ENCODE data around the gene MT1HL1.

Gene MT1HL1

DNA sequence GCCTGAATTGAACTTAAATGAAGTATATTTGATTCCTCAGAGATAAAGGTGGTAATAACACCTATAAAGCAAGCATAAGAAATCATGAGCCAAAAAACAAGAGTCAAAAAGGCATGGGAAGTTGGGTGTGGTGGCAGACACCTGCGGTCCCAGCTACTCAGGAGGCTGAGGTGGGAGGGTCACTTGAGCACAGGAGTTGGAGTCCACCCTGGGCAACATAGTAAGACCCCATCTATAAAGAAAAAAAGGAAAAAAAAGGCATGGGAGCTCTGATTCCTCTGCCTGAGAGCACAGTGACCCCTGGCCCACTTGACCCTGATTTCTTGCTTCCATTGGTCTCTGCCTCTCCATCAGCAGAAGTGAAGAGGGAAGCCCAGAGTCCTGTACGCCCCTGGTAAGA, 40.3 kb downstream of the MT1HL1 start:
- H3K9me3 ChIP-seq: no peaks in the 10 kb centered on the region
- no peak overlapping the region for H3K4me3 ChIP-seq (ENCODE audit: low read depth, low read length)
- H3K27me3 ChIP-seq: no peaks in the 10 kb centered on the region
- no peak for DNase-seq
- TF ChIP-seq, protein P1, sequence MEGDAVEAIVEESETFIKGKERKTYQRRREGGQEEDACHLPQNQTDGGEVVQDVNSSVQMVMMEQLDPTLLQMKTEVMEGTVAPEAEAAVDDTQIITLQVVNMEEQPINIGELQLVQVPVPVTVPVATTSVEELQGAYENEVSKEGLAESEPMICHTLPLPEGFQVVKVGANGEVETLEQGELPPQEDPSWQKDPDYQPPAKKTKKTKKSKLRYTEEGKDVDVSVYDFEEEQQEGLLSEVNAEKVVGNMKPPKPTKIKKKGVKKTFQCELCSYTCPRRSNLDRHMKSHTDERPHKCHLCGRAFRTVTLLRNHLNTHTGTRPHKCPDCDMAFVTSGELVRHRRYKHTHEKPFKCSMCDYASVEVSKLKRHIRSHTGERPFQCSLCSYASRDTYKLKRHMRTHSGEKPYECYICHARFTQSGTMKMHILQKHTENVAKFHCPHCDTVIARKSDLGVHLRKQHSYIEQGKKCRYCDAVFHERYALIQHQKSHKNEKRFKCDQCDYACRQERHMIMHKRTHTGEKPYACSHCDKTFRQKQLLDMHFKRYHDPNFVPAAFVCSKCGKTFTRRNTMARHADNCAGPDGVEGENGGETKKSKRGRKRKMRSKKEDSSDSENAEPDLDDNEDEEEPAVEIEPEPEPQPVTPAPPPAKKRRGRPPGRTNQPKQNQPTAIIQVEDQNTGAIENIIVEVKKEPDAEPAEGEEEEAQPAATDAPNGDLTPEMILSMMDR (IDR thresholded peaks at IDR 0.05; ENCODE audit: low read depth, low read length): no peak
- H3K36me3 ChIP-seq: no peaks in the 10 kb centered on the region
- no peaks in the 10 kb centered on the region for H3K4me1 ChIP-seq

DNA sequence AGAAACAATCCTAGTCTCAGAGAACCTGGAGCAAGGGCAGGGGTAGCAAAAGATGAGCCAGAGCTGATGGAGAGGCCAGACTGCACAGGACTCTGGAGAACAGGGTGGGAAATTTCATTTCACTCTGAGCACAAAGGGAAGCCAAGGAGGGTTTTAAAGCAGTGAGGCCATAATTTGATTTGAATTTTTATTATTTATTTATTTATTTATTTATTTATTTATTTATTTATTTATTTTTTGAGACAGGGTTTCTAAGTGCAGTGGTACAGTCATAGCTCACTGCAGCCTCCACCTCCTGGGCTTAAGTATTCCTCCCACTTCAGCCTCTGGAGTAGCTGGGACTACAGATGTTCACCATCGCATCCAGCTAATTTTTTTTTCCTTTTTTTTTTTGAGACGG, 45.1 kb downstream of the MT1HL1 start:
- TF ChIP-seq, protein P1 (IDR thresholded peaks at IDR 0.05; ENCODE audit: low read depth, low read length): no peak
- Histone ChIP-seq H3K4me1 (no peaks in the 10 kb centered on the region), H3K36me3 (no peaks in the 10 kb centered on the region), H3K27me3 (no peaks in the 10 kb centered on the region), H3K9me3 (no peaks in the 10 kb centered on the region), H3K4me3 (ENCODE audit: low read depth, low read length) (no peak overlapping the region)
- DNase-seq: no peak

DNA sequence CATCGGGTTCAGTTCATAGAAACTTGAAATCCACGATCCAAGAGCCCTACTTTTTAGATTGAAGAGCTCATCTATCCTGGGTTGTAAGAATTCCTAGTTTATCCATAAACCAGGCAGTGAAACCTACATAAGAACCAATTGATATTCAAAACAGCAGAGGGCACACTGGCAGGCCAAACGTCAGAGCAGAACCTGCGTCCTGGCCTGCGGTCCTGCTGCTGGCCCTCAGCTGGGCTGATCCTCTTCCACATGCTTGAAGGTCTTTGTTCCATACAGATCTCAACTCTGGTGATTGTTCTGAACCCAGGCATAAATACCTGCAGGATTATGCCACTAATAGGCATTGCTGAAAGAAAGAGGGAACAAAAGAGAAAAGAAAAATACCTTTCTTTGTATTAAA, 47.0 kb downstream of the MT1HL1 start:
- no peak for DNase-seq
- H3K4me1 ChIP-seq: no peaks in the 10 kb centered on the region
- no peaks in the 10 kb centered on the region for H3K9me3 ChIP-seq
- TF ChIP-seq, protein P1 (IDR thresholded peaks at IDR 0.05; ENCODE audit: low read depth, low read length): no peak
- H3K27me3 ChIP-seq: no peaks in the 10 kb centered on the region
- H3K36me3 ChIP-seq: no peaks in the 10 kb centered on the region
- H3K4me3 ChIP-seq (ENCODE audit: low read depth, low read length): no peak overlapping the region

All from BE2C (cell line).